Activated CD4-positive, alpha-beta T cell treated with anti-CD3 and anti-CD28 coated beads, Interleukin-2, amount 10 ng/mL, durations not matched to agents 7 days and 5 days (primary cell): ENCODE results near the gene TRERF1. TPM values are rescaled to one million over a fixed set of nuclear protein-coding genes. Genes with fewer than 3 reads are reported as not detected.

ENCODE experiments used
- CTCF ChIA-PET: fragments of 350-600 bp; sonication (Branson Sonifier 250); formaldehyde crosslinking; loops from one replicate; lab custom pipeline; 2021; ENCODE audit warnings: antibody characterized with exemption; lab: Charles Lee
- POLR2A ChIA-PET: fragments of 350-600 bp; sonication (Branson Sonifier 250); formaldehyde crosslinking; loops from one replicate; lab custom pipeline; 2021; ENCODE audit warnings: antibody characterized with exemption; lab: Charles Lee
- DNase-seq: peaks from one replicate; pipeline ENCODE4 v3.0.0-alpha.2; 2020
- H3K27ac Mint-ChIP-seq: one replicate; pipeline ENCODE4 v1.8.0; 2021; ENCODE audit warnings: mild to moderate bottlenecking, moderate library complexity, mixed read lengths
- H3K27me3 Mint-ChIP-seq: one replicate; pipeline ENCODE4 v1.8.0; 2021; ENCODE audit warnings: mixed read lengths
- H3K36me3 Mint-ChIP-seq: one replicate; pipeline ENCODE4 v1.8.0; 2021; ENCODE audit warnings: low read depth, mixed read lengths
- H3K4me1 Mint-ChIP-seq: one replicate; pipeline ENCODE4 v1.8.0; 2021; ENCODE audit warnings: mixed read lengths
- H3K4me3 Mint-ChIP-seq: one replicate; pipeline ENCODE4 v1.8.0; 2021; ENCODE audit warnings: mild to moderate bottlenecking, moderate library complexity, mixed read lengths
- H3K9me3 Mint-ChIP-seq: one replicate; pipeline ENCODE4 v1.8.0; 2021; ENCODE audit warnings: mixed read lengths
- total RNA-seq, 2 experiments: library from RNA; stranded (reverse); gene quantifications; one replicate each; pipeline ENCODE4 v1.2.3, GENCODE V29; 2021

Gene TRERF1
- total RNA-seq, 2 experiments from 2014 or later, result 18.6 to 20.3 TPM

GRCh38 chr6:42266538-42266937 lies 185.2 kb downstream of the TRERF1 start:
- Mint-ChIP-seq H3K36me3 (peaks cover 27% of the 10 kb centered on the region), H3K9me3 (no peaks in the 10 kb centered on the region), H3K27ac (no peak overlapping the region), H3K4me3 (no peak overlapping the region), H3K27me3 (no peaks in the 10 kb centered on the region), H3K4me1 (peaks cover 18% of the 10 kb centered on the region)
- no peak for DNase-seq
- POLR2A ChIA-PET, result no interaction called here
- CTCF ChIA-PET, result interaction anchor here (1.0 kb wide), 1 partner anchor 13 kb away, joined by 4 read pairs; no protein-coding TSS in a partner anchor

- POLR2A ChIA-PET, result no interaction called here
- H3K27ac Mint-ChIP-seq, result no peak overlapping the region
- no peaks in the 10 kb centered on the region for H3K9me3 Mint-ChIP-seq
- peaks cover 20% of the 10 kb centered on the region for H3K4me1 Mint-ChIP-seq
- no peak overlapping the region for H3K4me3 Mint-ChIP-seq
- no peak for DNase-seq
- H3K36me3 Mint-ChIP-seq, result peaks cover 28% of the 10 kb centered on the region
- CTCF ChIA-PET, result interaction anchor here (0.6 to 1.3 kb wide), 5 partner anchors 12 to 295 kb away, joined by 3 to 9 read pairs (median 3); no protein-coding TSS in a partner anchor
- H3K27me3 Mint-ChIP-seq, result no peaks in the 10 kb centered on the region
Observed at GRCh38 chr6:42264852-42265390, 186.8 kb downstream of the TRERF1 start.

GRCh38 chr6:42264162-42264851 lies 187.4 kb downstream of the TRERF1 start:
- ChIA-PET POLR2A (no interaction called here), CTCF (interaction anchor here (1.0 to 1.3 kb wide), 2 partner anchors 13 to 211 kb away, joined by 3 to 5 read pairs; no protein-coding TSS in a partner anchor)
- Mint-ChIP-seq H3K36me3 (peaks cover 24% of the 10 kb centered on the region), H3K27me3 (no peaks in the 10 kb centered on the region), H3K4me3 (no peak overlapping the region), H3K4me1 (peaks cover 13% of the 10 kb centered on the region), H3K27ac (peak overlapping the region; percentile 9), H3K9me3 (no peaks in the 10 kb centered on the region)
- no peak for DNase-seq

GRCh38 chr6:42263165-42263728 lies 188.5 kb downstream of the TRERF1 start:
- CTCF ChIA-PET, result interaction anchor here (1.5 kb wide), 2 partner anchors 17 to 300 kb away, joined by 3 to 4 read pairs; partner anchors contain the start of gene UBR2
- Mint-ChIP-seq H3K4me1 (peaks cover 10% of the 10 kb centered on the region), H3K9me3 (no peaks in the 10 kb centered on the region), H3K27ac (no peak overlapping the region), H3K27me3 (no peaks in the 10 kb centered on the region), H3K36me3 (peaks cover 20% of the 10 kb centered on the region), H3K4me3 (no peak overlapping the region)
- POLR2A ChIA-PET, result no interaction called here
- no peak for DNase-seq

GRCh38 chr6:42260972-42261371 lies 190.8 kb downstream of the TRERF1 start:
- POLR2A ChIA-PET, result no interaction called here
- H3K27ac Mint-ChIP-seq, result no peak overlapping the region
- no peaks in the 10 kb centered on the region for H3K9me3 Mint-ChIP-seq
- no peak overlapping the region for H3K4me3 Mint-ChIP-seq
- CTCF ChIA-PET, result interaction anchor here (0.5 to 3.3 kb wide), 8 partner anchors 16 to 302 kb away, joined by 3 to 13 read pairs (median 3); partner anchors contain the start of gene UBR2
- no peaks in the 10 kb centered on the region for H3K27me3 Mint-ChIP-seq
- peaks cover 28% of the 10 kb centered on the region for H3K36me3 Mint-ChIP-seq
- DNase-seq, result peak; percentile 43
- peaks cover 7% of the 10 kb centered on the region for H3K4me1 Mint-ChIP-seq

GRCh38 chr6:42260396-42260888 lies 191.3 kb downstream of the TRERF1 start:
- Mint-ChIP-seq H3K4me3 (no peak overlapping the region), H3K27me3 (no peaks in the 10 kb centered on the region), H3K27ac (peak overlapping the region; percentile 50), H3K4me1 (peaks cover 7% of the 10 kb centered on the region), H3K9me3 (no peaks in the 10 kb centered on the region), H3K36me3 (peaks cover 31% of the 10 kb centered on the region)
- POLR2A ChIA-PET, result no interaction called here
- DNase-seq, result no peak
- CTCF ChIA-PET, result interaction anchor here (0.6 to 3.3 kb wide), 6 partner anchors 16 to 303 kb away, joined by 3 to 13 read pairs (median 3); partner anchors contain the start of gene UBR2

- Mint-ChIP-seq H3K27ac (peak overlapping the region; percentile 50), H3K4me3 (no peak overlapping the region), H3K4me1 (peaks cover 7% of the 10 kb centered on the region), H3K27me3 (no peaks in the 10 kb centered on the region), H3K9me3 (no peaks in the 10 kb centered on the region), H3K36me3 (peaks cover 31% of the 10 kb centered on the region)
- CTCF ChIA-PET, result interaction anchor here (0.6 to 3.3 kb wide), 6 partner anchors 17 to 303 kb away, joined by 3 to 13 read pairs (median 3); partner anchors contain the start of gene UBR2
- POLR2A ChIA-PET, result no interaction called here
- no peak for DNase-seq
Observed at GRCh38 chr6:42259841-42260395, 191.8 kb downstream of the TRERF1 start.

- CTCF ChIA-PET, result interaction anchor here (3.3 kb wide), 1 partner anchor 288 kb away, joined by 13 read pairs; no protein-coding TSS in a partner anchor
- POLR2A ChIA-PET, result no interaction called here
- no peaks in the 10 kb centered on the region for H3K27me3 Mint-ChIP-seq
- no peak overlapping the region for H3K4me3 Mint-ChIP-seq
- H3K9me3 Mint-ChIP-seq, result no peaks in the 10 kb centered on the region
- H3K36me3 Mint-ChIP-seq, result peaks cover 34% of the 10 kb centered on the region
- peaks cover 7% of the 10 kb centered on the region for H3K4me1 Mint-ChIP-seq
- no peak overlapping the region for H3K27ac Mint-ChIP-seq
- no peak for DNase-seq
Observed at GRCh38 chr6:42259286-42259685, 192.4 kb downstream of the TRERF1 start.

GRCh38 chr6:42257614-42258013 lies 194.1 kb downstream of the TRERF1 start:
- no peaks in the 10 kb centered on the region for H3K9me3 Mint-ChIP-seq
- DNase-seq, result no peak
- no peak overlapping the region for H3K27ac Mint-ChIP-seq
- peaks cover 35% of the 10 kb centered on the region for H3K36me3 Mint-ChIP-seq
- no peak overlapping the region for H3K4me3 Mint-ChIP-seq
- no peaks in the 10 kb centered on the region for H3K27me3 Mint-ChIP-seq
- POLR2A ChIA-PET, result no interaction called here
- peaks cover 7% of the 10 kb centered on the region for H3K4me1 Mint-ChIP-seq
- CTCF ChIA-PET, result no interaction called here

- no peak for DNase-seq
- no peak overlapping the region for H3K4me3 Mint-ChIP-seq
- CTCF ChIA-PET, result no interaction called here
- peaks cover 7% of the 10 kb centered on the region for H3K4me1 Mint-ChIP-seq
- no peak overlapping the region for H3K27ac Mint-ChIP-seq
- POLR2A ChIA-PET, result no interaction called here
- H3K9me3 Mint-ChIP-seq, result no peaks in the 10 kb centered on the region
- H3K36me3 Mint-ChIP-seq, result peaks cover 37% of the 10 kb centered on the region
- H3K27me3 Mint-ChIP-seq, result no peaks in the 10 kb centered on the region
Observed at GRCh38 chr6:42257063-42257462, 194.7 kb downstream of the TRERF1 start.

GRCh38 chr6:42255050-42255449 lies 196.7 kb downstream of the TRERF1 start:
- Mint-ChIP-seq H3K4me3 (no peak overlapping the region), H3K4me1 (no peaks in the 10 kb centered on the region), H3K36me3 (peaks cover 38% of the 10 kb centered on the region), H3K9me3 (no peaks in the 10 kb centered on the region), H3K27ac (no peak overlapping the region), H3K27me3 (no peaks in the 10 kb centered on the region)
- ChIA-PET POLR2A (interaction anchor here (0.6 kb wide), 1 partner anchor 77 kb away, joined by 3 read pairs; no protein-coding TSS in a partner anchor), CTCF (no interaction called here)
- no peak for DNase-seq

GRCh38 chr6:42254505-42254904 lies 197.2 kb downstream of the TRERF1 start:
- H3K27ac Mint-ChIP-seq, result no peak overlapping the region
- H3K27me3 Mint-ChIP-seq, result no peaks in the 10 kb centered on the region
- POLR2A ChIA-PET, result no interaction called here

More at GRCh38 chr6:42254505-42254904, 197.2 kb downstream of the TRERF1 start:
- Mint-ChIP-seq H3K9me3 (no peaks in the 10 kb centered on the region), H3K4me1 (no peaks in the 10 kb centered on the region), H3K4me3 (no peak overlapping the region), H3K36me3 (peaks cover 38% of the 10 kb centered on the region)
- no peak for DNase-seq
- CTCF ChIA-PET, result no interaction called here
